ENCODE results near the gene SPATS2L.

DNA sequence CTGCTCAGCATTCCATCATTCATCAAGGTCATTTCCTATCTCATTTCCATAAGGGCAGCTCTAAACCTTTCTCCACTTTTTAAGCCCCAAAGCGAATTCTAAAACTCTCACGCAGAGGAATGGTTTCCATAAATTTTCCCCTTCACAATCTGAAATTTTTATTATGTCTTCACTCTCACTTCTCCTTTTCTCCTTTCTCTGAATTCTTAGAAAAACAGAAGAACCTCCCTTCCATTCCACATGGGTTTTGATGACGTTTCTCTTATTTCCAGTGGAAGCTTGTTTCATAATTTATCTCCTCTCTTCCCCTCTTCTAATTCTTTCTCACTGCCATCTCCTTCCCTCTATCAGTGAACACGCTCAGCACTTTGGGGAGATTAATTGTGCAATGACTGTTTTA, 97.3 kb downstream of the SPATS2L start:
- TF ChIP-seq, protein P1, sequence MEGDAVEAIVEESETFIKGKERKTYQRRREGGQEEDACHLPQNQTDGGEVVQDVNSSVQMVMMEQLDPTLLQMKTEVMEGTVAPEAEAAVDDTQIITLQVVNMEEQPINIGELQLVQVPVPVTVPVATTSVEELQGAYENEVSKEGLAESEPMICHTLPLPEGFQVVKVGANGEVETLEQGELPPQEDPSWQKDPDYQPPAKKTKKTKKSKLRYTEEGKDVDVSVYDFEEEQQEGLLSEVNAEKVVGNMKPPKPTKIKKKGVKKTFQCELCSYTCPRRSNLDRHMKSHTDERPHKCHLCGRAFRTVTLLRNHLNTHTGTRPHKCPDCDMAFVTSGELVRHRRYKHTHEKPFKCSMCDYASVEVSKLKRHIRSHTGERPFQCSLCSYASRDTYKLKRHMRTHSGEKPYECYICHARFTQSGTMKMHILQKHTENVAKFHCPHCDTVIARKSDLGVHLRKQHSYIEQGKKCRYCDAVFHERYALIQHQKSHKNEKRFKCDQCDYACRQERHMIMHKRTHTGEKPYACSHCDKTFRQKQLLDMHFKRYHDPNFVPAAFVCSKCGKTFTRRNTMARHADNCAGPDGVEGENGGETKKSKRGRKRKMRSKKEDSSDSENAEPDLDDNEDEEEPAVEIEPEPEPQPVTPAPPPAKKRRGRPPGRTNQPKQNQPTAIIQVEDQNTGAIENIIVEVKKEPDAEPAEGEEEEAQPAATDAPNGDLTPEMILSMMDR (conservative IDR thresholded peaks at IDR 0.05 in 1 of 2, IDR thresholded peaks at IDR 0.05 in 1 of 2; ENCODE audit: extremely low read depth in 1 of 2, insufficient read depth in 1 of 2, low read depth in 1 of 2, low read length in 2 of 2): no peak
- TF ChIP-seq EZH2 (IDR thresholded peaks at IDR 0.05; ENCODE audit: borderline replicate concordance, low read length): no peak
